Sigmoid colon (tissue), 7 donors: ENCODE measurements around the gene LRRC36. TPM values are rescaled to one million over a fixed set of nuclear protein-coding genes. Genes with fewer than 3 reads are reported as not detected.
A peak's percentile ranks its signal among the peaks of the same experiment; 100 is the strongest.

ENCODE experiments used
- DNase-seq: peaks from one replicate; pipeline ENCODE4 v3.0.0-alpha.2; 2019
- H3K27ac ChIP-seq, 4 donors: fragments of 200-600 bp; sonication (generic); one replicate each; pipeline ENCODE4 v1.5.1; 2016 to 2019; ENCODE audit warnings: mild to moderate bottlenecking in 1 of 4
- H3K27me3 ChIP-seq, 3 donors: fragments of 200-600 bp; sonication (generic); one replicate each; pipeline ENCODE4 v1.5.1; 2019; ENCODE audit warnings: mild to moderate bottlenecking in 1 of 3
- H3K36me3 ChIP-seq, 4 donors: fragments of 200-600 bp; sonication (generic); one replicate each; pipeline ENCODE4 v1.5.1; 2016 to 2019
- H3K4me1 ChIP-seq, 4 donors: fragments of 200-600 bp; sonication (generic); one replicate each; pipeline ENCODE4 v1.5.1; 2017 to 2019
- H3K4me3 ChIP-seq, 4 donors: fragments of 200-600 bp; sonication (generic); one replicate each; pipeline ENCODE4 v1.5.1; 2017 to 2019; ENCODE audit warnings: mild to moderate bottlenecking in 2 of 4, moderate library complexity in 1 of 4
- H3K9me3 ChIP-seq, 4 donors: fragments of 200-600 bp in 3 of 4; sonication (generic) in 3 of 4; one replicate each; pipeline versions ENCODE4 v1.5.1 to v1.6.1; 2013 to 2019
- EP300 ChIP-seq, 4 donors: sonication (generic); formaldehyde crosslinking; IDR thresholded peaks; one replicate each; pipeline ENCODE4 v1.6.1; 2017; ENCODE audit warnings: antibody characterized with exemption in 4 of 4
- POLR2A ChIP-seq, 2 donors: fragments of 450-650 bp; IDR thresholded peaks; one replicate each; pipeline ENCODE4 v1.6.1; 2016; ENCODE audit warnings: antibody characterized with exemption in 2 of 2, mild to moderate bottlenecking in 2 of 2, moderate library complexity in 2 of 2
- POLR2AphosphoS5 ChIP-seq, 4 donors: sonication (generic); formaldehyde crosslinking; IDR thresholded peaks; one replicate each; pipeline ENCODE4 v1.6.1; 2017; ENCODE audit warnings: antibody characterized with exemption in 4 of 4
- WGBS, 2 donors: extraction: QIAGEN DNeasy Blood & Tissue Kit; methylation state at CpG; one replicate each; pipeline ENCODE4 v1.1.7; 2013; 5-methylcytosine and 5-hydroxymethylcytosine counted together
- intact Hi-C: fragments of 100-400 bp; cut with DNase I; formaldehyde crosslinking; loops from one replicate; pipeline ENCODE4 v1.15.1; 2023
- polyA plus RNA-seq, 3 donors: library from polyadenylated mRNA; stranded (reverse); fragments of 200-250 nt; gene quantifications; one replicate each; pipeline ENCODE4 v1.2.3, GENCODE V29; 2013
- total RNA-seq, 4 donors: library from RNA; depleted of rRNA; stranded (reverse); fragments of >200 nt; gene quantifications; one replicate each; pipeline ENCODE4 v1.1.0, GENCODE V29; 2016
- TF ChIP-seq, protein P1 (sequence below), 4 experiments: fragments of 450-650 bp in 3 of 4; fragments of 200-600 bp in 1 of 4; IDR thresholded peaks; one replicate each; pipeline ENCODE4 v1.5.1; 2016 to 2019; ENCODE audit warnings: antibody characterized with exemption in 4 of 4, mild to moderate bottlenecking in 3 of 4, moderate library complexity in 2 of 4
- donor health status: healthy with polysubstance abuse.
- donor health status: Bipolar disorder and iron deficiency.
- donor health status: healthy.

Gene LRRC36
- total and polyA plus RNA-seq, 7 donors, result 0.55 to 0.74 TPM; not detected in 5

DNA sequence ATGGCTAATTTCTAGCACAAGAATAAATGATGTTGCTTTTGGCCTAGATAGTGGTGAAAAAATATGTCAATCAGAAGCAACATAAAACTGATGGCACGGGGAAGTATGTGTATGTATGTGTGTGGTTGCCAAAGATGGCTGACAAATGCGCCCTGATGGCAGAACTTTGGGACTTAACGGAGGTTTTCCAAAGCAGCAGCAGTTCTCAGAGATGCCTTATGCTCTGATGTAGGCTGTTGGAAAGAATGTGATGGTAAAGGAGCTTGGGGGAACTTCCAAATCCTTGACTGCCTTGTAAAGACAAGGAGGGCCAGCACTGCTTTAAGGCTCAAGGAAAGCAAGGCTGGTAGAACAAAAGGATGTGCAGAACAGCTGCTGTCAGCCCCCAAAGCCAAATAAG, 16.1 kb upstream of the LRRC36 start:
- Histone ChIP-seq H3K9me3 (no peaks in the 10 kb centered on the region), H3K36me3 (no peaks in the 10 kb centered on the region), H3K27ac (no peak overlapping the region), H3K4me1 (no peaks in the 10 kb centered on the region), H3K4me3 (no peak overlapping the region), H3K27me3 (no peaks in the 10 kb centered on the region)
- WGBS, 2 donors, result 94% methylated on average over 3 of the region's 3 CpGs
- TF ChIP-seq POLR2A (IDR thresholded peaks at IDR 0.05), result no peak
- TF ChIP-seq EP300 (IDR thresholded peaks at IDR 0.05), result no peak
- TF ChIP-seq, protein P1, sequence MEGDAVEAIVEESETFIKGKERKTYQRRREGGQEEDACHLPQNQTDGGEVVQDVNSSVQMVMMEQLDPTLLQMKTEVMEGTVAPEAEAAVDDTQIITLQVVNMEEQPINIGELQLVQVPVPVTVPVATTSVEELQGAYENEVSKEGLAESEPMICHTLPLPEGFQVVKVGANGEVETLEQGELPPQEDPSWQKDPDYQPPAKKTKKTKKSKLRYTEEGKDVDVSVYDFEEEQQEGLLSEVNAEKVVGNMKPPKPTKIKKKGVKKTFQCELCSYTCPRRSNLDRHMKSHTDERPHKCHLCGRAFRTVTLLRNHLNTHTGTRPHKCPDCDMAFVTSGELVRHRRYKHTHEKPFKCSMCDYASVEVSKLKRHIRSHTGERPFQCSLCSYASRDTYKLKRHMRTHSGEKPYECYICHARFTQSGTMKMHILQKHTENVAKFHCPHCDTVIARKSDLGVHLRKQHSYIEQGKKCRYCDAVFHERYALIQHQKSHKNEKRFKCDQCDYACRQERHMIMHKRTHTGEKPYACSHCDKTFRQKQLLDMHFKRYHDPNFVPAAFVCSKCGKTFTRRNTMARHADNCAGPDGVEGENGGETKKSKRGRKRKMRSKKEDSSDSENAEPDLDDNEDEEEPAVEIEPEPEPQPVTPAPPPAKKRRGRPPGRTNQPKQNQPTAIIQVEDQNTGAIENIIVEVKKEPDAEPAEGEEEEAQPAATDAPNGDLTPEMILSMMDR (IDR thresholded peaks at IDR 0.05), result no peak
- no peak for TF ChIP-seq POLR2AphosphoS5 (IDR thresholded peaks at IDR 0.05)
- intact Hi-C loops, result no loop called here
- no peak for DNase-seq

- Histone ChIP-seq H3K27me3 (no peaks in the 10 kb centered on the region), H3K4me1 (no peaks in the 10 kb centered on the region), H3K27ac (peak overlapping the region in 3 of 4 donors; percentile 2 to 51 (median 26)), H3K4me3 (no peak overlapping the region), H3K9me3 (no peaks in the 10 kb centered on the region), H3K36me3 (no peaks in the 10 kb centered on the region)
- DNase-seq, result no peak
- 59 to 75% methylated on average over 5 of the region's 5 CpGs for WGBS, 2 donors
- intact Hi-C loops, result no loop called here
- TF ChIP-seq POLR2AphosphoS5 (IDR thresholded peaks at IDR 0.05) (peak in 1 of 4 donors; percentile 51), EP300 (IDR thresholded peaks at IDR 0.05) (no peak), POLR2A (IDR thresholded peaks at IDR 0.05) (no peak)
- TF ChIP-seq, protein P1 (IDR thresholded peaks at IDR 0.05), result no peak
Measured at GRCh38 chr16:67311607-67312488, 14.8 kb upstream of the LRRC36 start.

- Histone ChIP-seq H3K4me3 (no peak overlapping the region), H3K4me1 (no peaks in the 10 kb centered on the region), H3K9me3 (no peaks in the 10 kb centered on the region), H3K27ac (no peak overlapping the region), H3K27me3 (no peaks in the 10 kb centered on the region), H3K36me3 (no peaks in the 10 kb centered on the region)
- no peak for TF ChIP-seq POLR2AphosphoS5 (IDR thresholded peaks at IDR 0.05)
- TF ChIP-seq, protein P1 (IDR thresholded peaks at IDR 0.05), result no peak
- no peak for TF ChIP-seq EP300 (IDR thresholded peaks at IDR 0.05)
- no peak for TF ChIP-seq POLR2A (IDR thresholded peaks at IDR 0.05)
- no peak for DNase-seq
- intact Hi-C loops, result no loop called here
Measured at GRCh38 chr16:67312719-67313118, 13.9 kb upstream of the LRRC36 start.

DNA sequence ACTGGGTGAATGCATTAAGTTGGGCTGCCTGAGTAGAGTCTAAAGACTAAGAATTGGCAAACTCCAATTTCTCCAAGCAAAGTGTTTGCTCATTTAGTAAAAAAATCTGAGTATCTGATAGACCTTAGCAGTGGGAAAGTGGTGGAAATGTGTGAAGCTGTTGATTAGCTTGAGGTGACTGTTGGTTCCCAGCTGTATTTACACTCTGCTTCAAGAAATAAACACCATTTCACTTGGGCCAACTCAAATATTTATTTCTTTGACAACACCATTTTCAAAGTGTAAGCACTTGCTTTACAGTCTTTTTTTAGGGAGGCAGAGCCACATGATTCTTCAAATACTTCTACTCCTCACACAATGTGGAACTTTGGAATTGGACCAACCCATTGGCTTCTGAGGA, 8.8 kb upstream of the LRRC36 start:
- Histone ChIP-seq H3K27me3 (peaks cover 0 to 44% (median 9%) of the 10 kb centered on the region in 3 donors), H3K9me3 (no peaks in the 10 kb centered on the region), H3K27ac (no peak overlapping the region), H3K4me1 (no peaks in the 10 kb centered on the region), H3K36me3 (no peaks in the 10 kb centered on the region), H3K4me3 (no peak overlapping the region)
- intact Hi-C loops, result no loop called here
- DNase-seq, result no peak
- TF ChIP-seq POLR2A (IDR thresholded peaks at IDR 0.05) (no peak), POLR2AphosphoS5 (IDR thresholded peaks at IDR 0.05) (no peak)
- TF ChIP-seq, protein P1 (IDR thresholded peaks at IDR 0.05), result no peak
